Measurements from ENCODE around the gene NSUN2. TPM values are rescaled to one million over a fixed set of nuclear protein-coding genes. Genes with fewer than 3 reads are reported as not detected.

The NSUN2 gene
- total and polyA plus RNA-seq, 2 donors (not counting 3 experiments of a cell fraction or from before 2014, with no cell fraction given), result 53.7 to 73.0 TPM

- Histone ChIP-seq H3K27me3 (ENCODE audit: control insufficient read depth in 2 of 2, insufficient read depth in 2 of 2, low read length in 2 of 2) (no peaks in the 10 kb centered on the region), H3K27ac (ENCODE audit: insufficient read depth, low read depth, low read length) (no peak overlapping the region), H3K9me3 (replicated peaks; ENCODE audit: control insufficient read depth, insufficient read depth, low read length) (no peaks in the 10 kb centered on the region), H3K4me3 (replicated peaks in 1 of 3; ENCODE audit: insufficient read depth in 1 of 3, low read depth in 1 of 3, low read length in 3 of 3) (no peak overlapping the region), H3K4me1 (ENCODE audit: control insufficient read depth, extremely low read depth, insufficient read depth, low read length) (peaks cover 6% of the 10 kb centered on the region), H3K36me3 (ENCODE audit: control insufficient read depth in 2 of 2, extremely low read depth in 1 of 2, insufficient read depth in 2 of 2, low read length in 2 of 2) (no peaks in the 10 kb centered on the region), H2AFZ (ENCODE audit: low read depth, low read length) (no peak overlapping the region), H3K9me1 (replicated peaks; ENCODE audit: control insufficient read depth, extremely low read depth, insufficient read depth, low read length) (no peaks in the 10 kb centered on the region), H3K9ac (replicated peaks; ENCODE audit: extremely low read depth, insufficient read depth, low read length) (no peak overlapping the region), H4K20me1 (replicated peaks; ENCODE audit: control insufficient read depth, extremely low read depth, insufficient read depth, low read length) (no peaks in the 10 kb centered on the region), H3K4me2 (ENCODE audit: insufficient read depth, low read length) (no peak overlapping the region), H3K79me2 (ENCODE audit: control insufficient read depth, insufficient read depth, low read length) (peaks cover 20% of the 10 kb centered on the region)
- DNase-seq (ENCODE audit: low read depth, low spot score) (no peak), FAIRE-seq (no peak)
- dilution Hi-C loops (cut with MboI; ENCODE audit: extremely low pct_ligation_motif_present, low sequenced_read_pairs) (loop anchor here (25.0 kb wide), 1 partner anchor 100 kb away; no protein-coding TSS in a partner anchor), intact Hi-C loops (cut with micrococcal nuclease) (no loop called here)
- ChIA-PET POLR2A (no interaction called here), CTCF (no interaction called here)
- no TSS peak for BruUV-seq (replicated peaks)
- no peak for TF ChIP-seq EZH2 (IDR thresholded peaks at IDR 0.05; ENCODE audit: borderline replicate concordance, low read depth, low read length, severe bottlenecking)
- TF ChIP-seq POLR2A (IDR thresholded peaks at IDR 0.05; ENCODE audit: low read depth, low read length), result no peak
- no peak for TF ChIP-seq GATA2 (IDR thresholded peaks at IDR 0.05; ENCODE audit: insufficient read depth, insufficient read length, low read depth, low read length)
- TF ChIP-seq, protein P1, sequence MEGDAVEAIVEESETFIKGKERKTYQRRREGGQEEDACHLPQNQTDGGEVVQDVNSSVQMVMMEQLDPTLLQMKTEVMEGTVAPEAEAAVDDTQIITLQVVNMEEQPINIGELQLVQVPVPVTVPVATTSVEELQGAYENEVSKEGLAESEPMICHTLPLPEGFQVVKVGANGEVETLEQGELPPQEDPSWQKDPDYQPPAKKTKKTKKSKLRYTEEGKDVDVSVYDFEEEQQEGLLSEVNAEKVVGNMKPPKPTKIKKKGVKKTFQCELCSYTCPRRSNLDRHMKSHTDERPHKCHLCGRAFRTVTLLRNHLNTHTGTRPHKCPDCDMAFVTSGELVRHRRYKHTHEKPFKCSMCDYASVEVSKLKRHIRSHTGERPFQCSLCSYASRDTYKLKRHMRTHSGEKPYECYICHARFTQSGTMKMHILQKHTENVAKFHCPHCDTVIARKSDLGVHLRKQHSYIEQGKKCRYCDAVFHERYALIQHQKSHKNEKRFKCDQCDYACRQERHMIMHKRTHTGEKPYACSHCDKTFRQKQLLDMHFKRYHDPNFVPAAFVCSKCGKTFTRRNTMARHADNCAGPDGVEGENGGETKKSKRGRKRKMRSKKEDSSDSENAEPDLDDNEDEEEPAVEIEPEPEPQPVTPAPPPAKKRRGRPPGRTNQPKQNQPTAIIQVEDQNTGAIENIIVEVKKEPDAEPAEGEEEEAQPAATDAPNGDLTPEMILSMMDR (IDR thresholded peaks at IDR 0.05; ENCODE audit: extremely low read depth in 1 of 2, insufficient read depth in 1 of 2, low read depth in 1 of 2, low read length in 2 of 2), result no peak
- TF ChIP-seq MAX (IDR thresholded peaks at IDR 0.05; ENCODE audit: insufficient read depth, insufficient read length), result no peak
- no peak for TF ChIP-seq MYC (IDR thresholded peaks at IDR 0.05; ENCODE audit: low read depth, low read length)
- TF ChIP-seq FOS (IDR thresholded peaks at IDR 0.05; ENCODE audit: borderline replicate concordance, insufficient read depth, low read length), result no peak
- TF ChIP-seq POLR2AphosphoS5 (IDR thresholded peaks at IDR 0.05; ENCODE audit: insufficient read depth, low read depth, low read length), result no peak
Measured at GRCh38 chr5:6637590-6637989, 4.7 kb upstream of the NSUN2 start.
